HG02678 (cell line): Measurements from ENCODE around the gene ZNF605.
"Not testable (repeated sequence)": the region's sequence is repeated elsewhere in the genome, so short reads cannot be mapped to it uniquely, and the experiment has no call there.

ENCODE experiments used
- ATAC-seq: cut with Tn5 transposase; IDR thresholded peaks from one replicate; pipeline ENCODE4 v1.9.1; 2021; ENCODE audit warnings: mild to moderate bottlenecking, moderate library complexity; ENCODE audit not compliant: unreplicated experiment

The ZNF605 gene

DNA sequence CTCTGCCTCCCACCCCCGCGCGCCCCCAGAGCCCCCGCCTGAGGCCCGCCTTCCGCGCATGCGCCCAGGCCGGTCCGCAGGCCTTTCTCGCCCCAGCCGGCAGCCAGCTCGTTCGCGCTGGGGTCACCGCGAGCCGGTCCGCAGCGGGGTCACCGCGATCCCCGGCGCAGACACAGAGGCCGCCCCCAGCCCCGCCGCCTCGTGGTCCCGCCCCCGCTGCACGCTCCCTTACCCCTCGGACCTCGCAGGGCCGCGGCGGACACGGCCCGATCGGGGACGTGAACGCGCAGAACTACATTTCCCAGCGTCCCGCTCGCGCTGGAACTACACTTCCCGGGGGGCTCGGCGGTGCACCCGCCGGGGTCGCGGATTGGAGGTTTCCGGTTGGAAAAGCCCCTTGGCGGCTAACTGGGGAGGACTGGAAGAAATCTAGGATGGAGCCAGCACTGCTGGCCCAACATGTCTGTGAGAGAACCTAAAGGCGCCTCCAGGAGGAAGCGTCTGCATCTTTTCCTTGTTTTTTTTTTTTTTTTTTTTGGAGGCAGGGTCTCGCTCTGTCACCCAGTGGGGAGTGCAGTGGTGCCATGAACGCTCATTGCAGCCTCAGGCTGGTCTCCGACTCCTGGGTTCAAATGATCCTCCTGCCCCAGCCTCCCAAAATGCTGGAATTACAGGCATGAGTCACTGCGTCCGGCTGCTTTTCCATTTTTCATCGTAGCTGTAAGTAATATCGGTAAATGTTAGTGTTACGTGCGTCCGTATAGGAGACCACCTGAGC, at the start of gene ZNF605:
ZNF605 (minus strand) TSS at position 296 of the 778 bp plus-strand sequence. CDS start 10,671 bp downstream, outside the sequence.
- peak; percentile 93 for ATAC-seq

DNA sequence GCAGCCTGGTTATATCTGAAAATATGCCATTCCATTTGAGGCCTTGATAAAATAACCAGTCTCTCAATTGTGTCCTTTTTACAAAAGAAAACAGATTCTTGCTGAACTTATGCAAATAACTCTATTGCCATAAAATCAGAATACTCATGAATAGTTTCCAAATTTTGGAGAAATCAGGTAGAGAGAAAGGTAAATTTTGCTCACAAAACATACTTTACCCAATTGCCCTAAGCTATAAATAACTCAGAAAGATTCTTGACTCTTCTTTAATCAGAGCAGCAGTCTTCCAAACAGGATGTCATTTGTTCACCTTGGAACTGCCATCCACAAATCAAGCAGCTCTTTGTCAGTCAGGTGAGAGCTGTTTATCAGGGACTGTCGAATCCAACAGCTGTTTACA, 42.6 kb upstream of the ZNF605 start:
- ATAC-seq = no peak

DNA sequence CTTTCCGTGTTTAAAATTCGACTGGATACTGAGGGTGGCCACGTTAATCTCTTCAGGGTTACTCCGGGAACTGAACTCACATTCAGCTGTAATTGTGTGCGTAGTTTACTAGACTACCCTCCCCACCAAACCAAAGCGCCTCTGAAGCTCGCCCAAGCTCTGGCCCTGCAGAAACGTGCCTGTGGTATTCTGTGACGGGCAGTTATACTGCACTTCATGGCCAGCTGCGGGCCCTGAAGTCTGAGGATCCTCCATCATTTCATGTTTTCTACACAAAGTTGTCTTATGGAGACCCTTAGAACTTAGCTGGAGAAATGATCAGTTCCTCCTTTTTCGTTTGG, 30.7 kb upstream of the ZNF605 start:
- ATAC-seq = peak; percentile 9

DNA sequence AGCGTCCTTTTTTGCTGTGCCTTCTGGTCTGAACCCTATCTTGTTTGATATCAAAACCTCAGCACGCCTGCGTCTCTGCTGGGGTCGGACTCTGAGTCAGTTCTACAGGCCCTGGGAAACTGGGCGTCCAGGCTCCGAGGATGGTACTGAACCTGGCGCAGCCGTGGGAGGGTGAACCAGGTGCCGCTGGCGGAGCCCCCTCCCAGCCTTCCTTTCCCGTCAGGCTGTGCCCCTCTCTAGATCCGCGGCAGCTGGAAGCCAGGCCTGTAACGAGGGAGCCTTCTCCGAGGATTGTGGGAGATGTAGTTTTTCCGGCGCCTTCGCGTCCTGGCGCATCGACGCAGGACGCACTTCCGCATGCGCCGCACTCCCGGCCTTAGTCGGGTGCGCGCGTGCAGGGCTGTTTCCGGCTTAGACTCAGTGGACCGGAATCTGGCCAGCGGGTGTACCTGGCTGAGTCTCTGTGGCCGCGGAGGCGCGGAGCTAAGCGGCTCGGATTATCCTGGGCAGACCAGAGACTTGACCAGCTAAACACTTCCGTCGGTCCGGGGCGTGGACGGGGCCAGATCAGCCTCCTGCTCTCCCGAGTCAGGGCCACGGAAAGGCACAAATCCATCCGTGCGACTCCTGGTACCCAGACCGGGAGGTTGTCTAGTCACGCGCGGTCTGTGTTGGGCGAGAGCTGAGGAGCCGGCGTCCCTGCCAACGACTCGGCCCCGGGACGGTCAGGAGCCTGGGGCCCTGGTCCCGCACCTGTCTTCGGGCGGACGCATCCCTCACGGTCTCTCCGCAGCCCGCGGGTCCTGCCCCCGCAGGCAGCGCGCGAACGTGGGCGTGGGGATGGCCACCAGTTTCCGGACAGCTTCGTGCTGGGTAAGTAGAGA, 30.1 kb upstream of the ZNF605 start, which contains the start of gene ZNF26:
ZNF26 (plus strand) TSS at position 367 of the 884 bp plus-strand sequence; CDS start at position 841, 474 bp downstream.
- peak; percentile 97 for ATAC-seq

DNA sequence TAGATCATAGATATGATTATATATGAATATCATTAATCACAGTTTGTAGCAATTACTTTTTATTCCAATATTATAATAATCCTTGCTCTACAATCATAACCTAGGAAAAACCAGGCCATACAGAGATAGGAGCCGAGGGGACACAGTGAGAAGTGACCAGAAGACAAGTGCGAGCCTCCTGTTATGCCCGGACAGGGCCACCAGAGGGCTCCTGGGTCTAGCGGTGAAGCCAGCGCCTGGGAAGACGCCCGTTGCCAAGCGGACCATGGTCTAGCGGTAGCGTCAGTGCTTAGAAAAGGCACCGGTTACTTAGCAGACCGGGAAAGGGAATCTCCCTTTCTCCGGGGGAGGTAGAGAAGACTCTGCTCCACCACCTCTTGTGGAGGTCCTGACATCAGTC, 20.8 kb upstream of the ZNF605 start:
- not testable (repeated sequence) for ATAC-seq

DNA sequence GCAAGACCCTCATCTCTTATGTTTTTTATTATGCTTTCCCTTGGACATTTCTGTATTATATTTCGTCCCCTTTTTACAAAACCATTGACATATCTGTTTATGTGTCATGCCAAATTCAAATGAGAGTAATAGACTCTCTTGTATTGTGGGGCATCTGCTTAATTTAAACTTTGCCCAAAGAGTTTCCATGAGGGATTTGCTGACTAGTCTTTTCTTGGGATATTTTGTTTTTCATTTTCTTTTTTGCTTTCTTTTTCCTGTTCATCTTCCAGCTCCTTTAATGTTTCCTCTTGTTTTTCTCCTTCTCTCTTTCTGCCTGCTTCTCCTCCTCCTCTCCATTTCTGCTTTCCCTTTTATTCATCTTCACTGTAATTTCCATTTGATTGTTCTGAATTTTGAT, 16.3 kb upstream of the ZNF605 start:
- no peak for ATAC-seq

DNA sequence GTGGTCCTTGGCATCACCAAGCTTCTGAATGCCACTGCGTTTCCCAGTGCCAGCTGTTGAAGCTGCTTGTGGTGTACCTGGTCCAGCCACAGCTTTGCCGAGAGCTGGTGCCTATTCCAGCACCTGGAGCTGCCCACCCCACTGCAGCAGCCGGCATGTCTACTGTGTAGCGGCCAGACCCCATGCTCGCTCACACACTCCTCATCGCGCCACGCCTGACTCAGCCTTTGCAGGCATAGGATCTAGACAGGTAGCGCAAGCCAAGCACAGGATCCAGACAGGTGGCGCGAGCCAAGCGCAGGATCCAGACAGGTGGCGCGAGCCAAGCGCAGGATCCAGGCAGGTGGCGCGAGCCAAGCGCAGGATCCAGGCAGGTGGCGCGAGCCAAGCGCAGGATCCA, 11.6 kb upstream of the ZNF605 start:
- no peak for ATAC-seq

DNA sequence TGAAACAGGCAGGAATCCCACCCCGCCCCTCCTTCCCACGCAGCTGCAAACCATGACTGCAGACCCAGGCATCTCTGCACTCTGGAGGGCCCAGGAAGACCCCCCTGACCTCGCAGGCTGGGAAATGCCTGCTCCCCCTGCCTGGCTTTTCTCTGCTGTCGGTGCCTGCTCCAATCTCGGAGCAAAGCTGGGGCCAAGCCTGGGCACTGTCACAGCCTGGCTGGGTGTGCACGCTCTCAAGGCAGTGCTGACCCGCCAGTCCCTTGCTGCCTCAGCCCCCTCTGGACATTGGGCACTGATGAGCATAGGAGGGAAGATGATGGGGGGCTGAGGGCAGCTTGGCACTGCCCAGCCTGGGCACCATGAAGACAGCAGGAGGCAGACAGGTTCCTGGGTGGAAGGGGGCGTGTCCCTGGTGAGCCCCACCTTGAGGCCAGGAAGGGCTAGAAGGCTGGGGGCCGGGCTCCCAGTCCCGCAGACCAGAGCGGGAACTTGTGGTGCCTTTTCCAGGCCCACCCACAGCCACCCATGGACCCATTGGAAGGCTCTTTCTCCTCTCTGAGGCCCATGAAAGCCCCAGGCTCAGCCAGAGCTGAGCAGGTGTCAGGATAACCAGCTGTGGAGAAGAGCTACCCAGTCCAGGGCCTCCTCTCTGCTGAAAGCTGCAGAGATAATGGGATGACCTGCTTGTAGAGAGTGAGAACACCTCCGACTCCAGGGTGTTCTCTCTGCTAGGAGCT, 10.7 kb upstream of the ZNF605 start:
- ATAC-seq = no peak

DNA sequence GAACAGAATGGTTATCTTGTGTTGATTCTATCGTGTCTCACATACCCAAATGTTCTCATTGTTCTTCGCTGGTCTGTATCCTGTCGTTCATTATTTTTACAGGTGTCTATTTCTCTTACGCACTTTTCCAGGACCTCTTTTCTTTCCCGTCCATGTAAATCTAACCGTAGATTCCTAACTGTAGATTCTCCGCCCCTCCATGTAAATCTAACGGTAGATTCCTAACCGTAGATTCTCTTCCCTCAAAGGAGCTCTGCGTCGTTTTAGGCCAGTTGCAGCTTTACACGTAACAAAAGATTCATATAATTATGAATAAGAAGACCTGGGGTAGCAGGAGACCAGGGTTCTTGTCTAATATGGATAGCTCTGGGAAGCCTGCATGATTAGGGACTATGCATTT, 9.7 kb upstream of the ZNF605 start:
- ATAC-seq = no peak

DNA sequence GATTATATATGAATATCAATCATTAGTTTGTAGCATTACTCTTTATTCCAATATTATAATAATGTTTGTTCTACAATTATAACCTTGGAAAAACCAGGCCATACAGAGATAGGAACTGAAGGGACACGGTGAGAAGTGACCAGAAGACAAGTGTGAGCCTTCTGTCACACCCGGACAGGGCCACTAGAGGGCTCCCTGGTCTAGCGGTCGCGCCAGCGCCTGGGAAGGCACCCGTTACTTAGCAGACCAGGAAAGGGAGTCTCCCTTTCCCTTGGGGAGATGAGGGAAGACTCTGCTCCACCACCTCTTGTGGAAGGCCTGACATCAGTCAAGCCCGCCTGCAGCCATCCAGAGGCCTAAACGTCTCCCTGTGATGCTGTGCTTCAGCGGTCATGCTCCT, 7.8 kb upstream of the ZNF605 start:
- ATAC-seq = not testable (repeated sequence)

DNA sequence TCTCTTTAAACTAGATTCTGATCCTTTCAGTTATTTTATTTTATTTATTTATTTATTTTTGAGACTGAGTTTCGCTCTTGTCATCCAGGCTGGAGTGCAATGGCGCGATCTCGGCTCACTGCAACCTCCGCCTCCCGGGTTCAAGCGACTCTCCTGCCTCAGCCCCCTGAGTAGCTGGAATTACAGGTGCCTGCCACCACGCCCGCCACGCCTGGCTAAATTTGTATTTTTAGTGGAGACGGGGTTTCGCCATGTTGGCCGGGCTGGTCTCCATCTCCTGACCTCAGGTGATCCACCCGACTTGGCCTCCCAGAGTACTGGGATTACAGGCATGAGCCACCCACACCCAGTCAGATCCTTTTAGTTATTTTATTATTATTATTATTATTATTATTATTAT, 5.7 kb upstream of the ZNF605 start:
- ATAC-seq = not testable (repeated sequence)

DNA sequence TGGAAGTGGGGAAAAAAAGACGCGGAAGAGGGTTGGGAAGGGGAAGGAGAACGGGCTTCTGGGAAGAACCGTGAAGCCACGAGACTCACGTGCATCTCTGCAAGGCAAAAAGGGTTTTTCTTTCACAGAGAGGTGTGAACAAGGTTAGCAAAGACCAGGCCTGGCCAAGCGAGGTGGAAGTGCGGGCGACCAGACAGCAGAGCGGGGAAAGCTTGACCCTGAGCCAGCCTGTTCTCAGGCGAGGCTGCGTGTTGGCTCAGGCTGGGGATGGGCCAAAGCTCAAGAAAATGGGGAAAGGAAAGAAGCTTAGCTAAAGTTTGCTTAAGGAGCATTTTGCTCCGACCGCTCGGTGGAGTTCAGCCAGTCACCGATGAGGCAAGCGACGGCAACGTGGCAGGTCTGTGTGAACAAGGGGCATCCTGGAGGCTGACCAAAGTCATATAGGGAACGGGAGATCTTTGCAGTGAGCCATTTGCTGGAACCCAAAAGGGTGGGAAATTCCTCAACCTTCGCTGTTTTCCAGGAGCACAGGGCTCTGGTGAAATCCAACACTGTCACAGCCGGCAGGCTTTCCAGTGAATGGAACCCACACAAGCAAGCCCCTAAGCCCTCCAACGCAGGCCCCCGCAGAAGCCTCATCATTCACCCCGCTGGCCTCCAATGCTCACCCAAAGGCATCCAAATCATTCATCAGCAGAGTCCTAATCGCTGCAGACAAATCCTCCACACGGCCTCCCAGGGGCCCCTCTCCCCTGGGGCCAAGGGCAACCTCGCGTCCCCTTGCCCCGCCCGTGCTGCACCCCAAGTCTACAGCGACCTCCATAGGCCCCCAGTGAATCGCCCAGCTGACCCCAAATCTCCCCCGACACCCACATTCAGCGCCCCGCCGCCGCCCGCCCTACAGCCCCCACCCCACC, 754 bp downstream of the ZNF605 start:
- ATAC-seq = peak; percentile 35

DNA sequence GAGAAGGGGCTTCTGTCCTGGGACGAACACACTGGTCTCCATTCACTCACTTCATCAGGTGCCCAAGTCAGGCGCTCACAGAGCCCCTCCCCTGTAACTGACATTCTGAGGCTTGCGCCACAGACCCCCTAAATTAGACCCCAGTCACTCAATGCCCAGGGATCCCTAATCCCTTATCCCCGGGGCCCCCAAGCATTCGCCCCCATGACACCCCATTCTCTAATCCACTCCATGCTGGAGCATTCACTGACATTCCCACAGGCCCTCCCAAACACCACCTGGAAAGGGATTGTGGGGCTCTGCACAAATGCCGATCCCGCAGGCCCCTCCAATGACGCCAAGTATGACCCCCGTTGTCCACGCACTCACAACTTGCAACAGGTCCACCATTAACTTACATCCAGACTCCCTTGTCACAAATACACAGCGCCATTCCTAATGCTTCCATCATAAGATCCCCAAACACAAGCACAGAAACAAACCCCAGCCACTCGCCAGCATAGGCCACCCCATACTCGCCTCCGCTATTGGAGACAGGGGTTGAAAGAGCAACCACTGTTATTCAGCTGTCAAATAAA, 1.5 kb downstream of the ZNF605 start:
- no peak for ATAC-seq

DNA sequence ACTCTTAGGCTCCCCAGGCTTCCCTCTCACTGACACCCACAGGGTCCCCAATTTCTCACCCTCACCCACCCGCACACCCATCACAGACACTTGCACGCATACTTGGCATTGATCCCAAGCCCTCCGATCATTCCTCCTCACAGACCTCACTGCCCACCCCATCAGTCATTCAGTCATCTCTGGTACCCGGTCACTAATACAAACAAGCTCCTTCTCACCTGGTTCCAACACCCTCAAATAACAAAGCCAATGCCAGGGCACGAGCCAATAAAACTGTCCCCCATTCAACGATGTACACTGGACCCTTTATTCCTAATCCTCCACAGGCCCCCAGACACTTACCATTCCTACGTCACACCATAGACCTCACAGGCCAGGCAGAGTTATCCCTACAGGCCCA, 2.3 kb downstream of the ZNF605 start:
- ATAC-seq = no peak

DNA sequence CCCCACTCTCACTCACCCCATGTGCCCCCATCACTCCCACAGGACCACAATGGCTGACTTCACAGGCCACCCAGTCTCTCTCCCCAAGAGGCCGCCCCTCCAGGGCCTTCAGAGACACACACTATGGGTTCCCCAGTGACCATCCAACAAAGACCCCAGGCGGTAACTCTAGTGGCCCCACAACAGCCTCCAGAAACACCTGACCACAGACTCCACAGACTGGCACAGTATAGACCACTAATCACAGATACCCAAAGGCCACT, 3.0 kb downstream of the ZNF605 start:
- no peak for ATAC-seq

DNA sequence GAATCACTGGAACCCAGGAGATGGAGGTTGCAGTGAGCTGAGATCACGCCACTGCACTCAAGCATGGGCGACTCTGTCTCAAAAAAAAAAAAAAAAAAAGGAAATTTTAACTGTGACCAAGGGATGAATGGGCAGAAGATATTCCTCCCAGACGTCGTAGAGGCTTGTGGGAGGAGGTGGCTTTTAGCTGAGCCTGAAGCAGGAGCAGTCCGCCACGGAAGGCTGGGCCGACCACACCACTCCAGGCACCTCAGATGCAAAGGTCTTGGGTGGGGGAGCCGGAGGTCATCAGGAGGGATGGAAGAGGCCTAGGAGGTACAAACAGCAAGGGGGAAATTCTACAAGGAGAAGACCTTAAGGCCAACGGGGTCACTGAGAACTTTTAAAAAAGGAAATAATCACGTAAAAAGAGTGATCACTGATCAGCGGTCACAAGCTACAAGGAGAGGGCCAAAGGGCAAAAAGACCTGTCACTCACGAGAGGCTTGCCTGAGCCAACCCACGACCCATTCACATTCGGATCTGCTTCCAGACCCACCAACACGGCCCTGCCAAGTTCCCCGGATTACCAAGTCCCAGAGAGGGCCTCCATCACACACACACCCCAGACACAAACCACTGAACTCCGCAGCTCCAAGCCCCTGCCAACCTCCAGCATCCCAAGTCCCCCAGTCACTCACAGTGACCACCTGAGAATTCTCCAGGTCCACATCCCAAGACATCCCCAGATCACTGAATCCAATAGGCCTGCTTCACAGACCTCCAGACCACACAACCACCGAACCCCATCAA, 3.5 kb downstream of the ZNF605 start:
- ATAC-seq = no peak

DNA sequence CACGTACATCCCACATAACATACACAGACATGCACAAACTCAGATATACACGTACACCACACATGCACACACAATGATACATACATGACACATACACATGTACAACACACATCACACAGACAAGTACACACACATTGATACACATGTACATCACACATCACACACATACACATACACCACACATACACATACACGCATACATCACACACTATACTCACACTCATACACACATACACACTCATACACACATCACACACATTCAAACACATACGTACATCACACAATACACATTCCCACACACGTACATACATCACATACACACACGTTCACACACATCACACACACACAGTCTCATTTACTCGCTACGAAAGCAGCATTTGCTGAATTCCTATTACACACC, 4.5 kb downstream of the ZNF605 start:
- ATAC-seq = no peak

DNA sequence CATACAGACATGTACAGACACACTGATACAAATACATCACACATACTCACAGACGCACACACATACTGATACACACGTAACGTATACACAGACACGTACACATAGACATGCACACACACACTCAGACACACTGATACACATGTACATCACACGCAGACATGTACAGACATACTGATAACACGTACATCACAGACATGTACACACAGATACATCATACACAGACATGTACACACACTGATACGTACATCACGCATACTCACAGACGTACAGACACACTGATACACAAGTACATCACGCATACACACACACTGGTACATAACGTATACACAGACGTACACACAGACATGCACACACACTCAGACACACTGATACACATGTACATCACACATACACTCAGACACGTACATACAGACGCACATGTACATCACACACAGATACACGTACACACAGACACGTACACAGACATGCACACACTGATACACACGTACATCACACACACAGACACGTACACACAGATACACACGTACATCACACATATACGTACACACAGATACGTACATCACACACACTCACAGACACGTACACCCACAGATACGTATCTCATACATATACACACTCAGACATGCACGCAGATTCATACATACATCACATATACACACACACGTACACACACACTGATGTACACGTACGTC, 5.1 kb downstream of the ZNF605 start:
- ATAC-seq = no peak
